Inflammatory macrophage (primary cell): ENCODE data around the gene TROAP.
"Not testable (repeated sequence)": the region's sequence is repeated elsewhere in the genome, so short reads cannot be mapped to it uniquely, and the experiment has no call there.

Experiments used
- DNase-seq, 2 donors: peaks; one replicate each; pipeline ENCODE4 v3.0.0-alpha.2; 2020 to 2022

Gene TROAP

DNA sequence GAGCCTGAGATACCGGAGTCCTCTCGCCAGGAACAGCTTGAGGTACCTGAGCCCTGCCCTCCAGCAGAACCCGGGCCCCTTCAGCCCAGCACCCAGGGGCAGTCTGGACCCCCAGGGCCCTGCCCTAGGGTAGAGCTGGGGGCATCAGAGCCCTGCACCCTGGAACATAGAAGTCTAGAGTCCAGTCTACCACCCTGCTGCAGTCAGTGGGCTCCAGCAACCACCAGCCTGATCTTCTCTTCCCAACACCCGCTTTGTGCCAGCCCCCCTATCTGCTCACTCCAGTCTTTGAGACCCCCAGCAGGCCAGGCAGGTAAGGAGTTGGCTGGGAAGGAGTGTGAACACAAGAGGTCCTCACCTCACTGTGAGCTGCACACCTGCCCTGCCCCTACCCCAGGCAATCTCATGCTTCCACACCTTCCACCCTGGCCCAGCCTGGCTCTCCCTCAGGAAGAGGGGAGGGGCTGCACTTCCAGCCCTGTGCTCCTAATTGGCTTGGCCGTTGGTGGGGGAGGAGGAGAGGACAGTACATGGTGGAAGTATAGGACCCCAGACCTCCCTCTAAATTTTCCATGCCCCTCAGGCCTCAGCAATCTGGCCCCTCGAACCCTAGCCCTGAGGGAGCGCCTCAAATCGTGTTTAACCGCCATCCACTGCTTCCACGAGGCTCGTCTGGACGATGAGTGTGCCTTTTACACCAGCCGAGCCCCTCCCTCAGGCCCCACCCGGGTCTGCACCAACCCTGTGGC lies 7.8 kb downstream of the TROAP start:
- no peak for DNase-seq

DNA sequence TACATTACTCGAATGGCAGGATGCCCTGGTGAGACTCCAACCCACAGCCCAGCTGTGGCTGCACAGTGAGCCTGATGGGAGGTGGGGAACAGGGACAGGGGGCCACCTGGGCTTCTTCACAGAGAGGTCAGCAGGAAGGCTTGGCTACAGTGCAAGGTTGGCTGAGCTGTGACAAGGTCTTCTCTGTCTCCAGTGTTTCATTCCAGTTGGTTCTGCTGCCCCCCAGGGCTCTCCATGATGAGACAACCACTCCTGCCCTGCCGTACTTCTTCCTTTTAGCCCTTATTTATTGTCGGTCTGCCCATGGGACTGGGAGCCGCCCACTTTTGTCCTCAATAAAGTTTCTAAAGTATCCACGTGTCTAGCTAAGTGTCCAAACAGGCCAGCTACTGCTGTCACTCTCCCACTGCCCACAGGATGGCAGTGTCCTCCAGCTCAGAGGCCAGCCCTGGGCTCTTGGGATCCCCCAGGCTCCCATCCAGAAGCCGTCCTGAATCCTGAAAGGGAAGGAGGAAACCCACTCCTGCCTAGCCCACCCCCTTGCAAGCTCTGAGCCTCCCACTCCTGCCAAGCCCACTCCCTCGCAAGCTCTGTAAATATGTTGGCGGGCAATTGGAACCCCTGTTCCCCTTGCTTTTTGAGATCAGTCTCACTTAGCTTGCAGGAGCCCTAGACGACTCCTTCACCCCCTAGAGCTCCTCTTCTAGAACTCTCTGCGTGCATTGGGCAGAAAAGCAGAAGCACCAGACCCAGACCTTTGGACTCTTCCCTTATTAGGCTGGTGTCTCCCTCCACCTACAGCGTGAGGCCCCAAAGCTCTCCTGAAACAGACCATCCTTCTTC lies 8.5 kb downstream of the TROAP start:
- peak; percentile 76 to 81 for DNase-seq

DNA sequence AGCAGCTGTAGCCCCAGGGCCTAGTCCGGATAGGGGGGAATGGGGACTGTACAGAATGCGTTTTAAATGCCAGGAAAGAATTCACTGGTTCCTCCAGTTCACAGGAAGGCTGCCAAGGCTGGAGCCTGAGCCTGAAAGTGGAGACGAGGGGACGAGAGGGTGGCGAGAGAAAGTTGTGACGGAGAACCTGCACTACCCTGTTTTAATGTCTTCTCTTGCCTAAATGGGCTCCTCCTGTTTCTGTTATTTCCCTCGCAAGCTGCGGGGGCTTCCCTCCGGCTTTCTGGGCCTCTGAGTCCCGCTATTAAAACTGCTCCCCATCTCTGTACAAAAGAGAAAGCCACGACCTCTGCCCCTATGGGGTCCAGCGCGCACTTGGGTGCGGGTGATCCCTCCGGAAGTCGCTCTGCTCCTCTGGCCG lies 9.4 kb downstream of the TROAP start:
- DNase-seq, result no peak

GRCh38 chr12:49332891-49333371 lies 9.9 kb downstream of the TROAP start:
- DNase-seq, result no peak

- DNase-seq, result not testable (repeated sequence)
Measured at GRCh38 chr12:49333778-49334177, 10.7 kb downstream of the TROAP start.

GRCh38 chr12:49334226-49334625 lies 11.2 kb downstream of the TROAP start:
- no peak for DNase-seq

- DNase-seq, result no peak
Measured at GRCh38 chr12:49334681-49335080, 11.6 kb downstream of the TROAP start.

- no peak for DNase-seq
Measured at GRCh38 chr12:49335118-49335954, 12.3 kb downstream of the TROAP start.

- DNase-seq, result no peak
Measured at GRCh38 chr12:49335955-49336644, 13.0 kb downstream of the TROAP start.

DNA sequence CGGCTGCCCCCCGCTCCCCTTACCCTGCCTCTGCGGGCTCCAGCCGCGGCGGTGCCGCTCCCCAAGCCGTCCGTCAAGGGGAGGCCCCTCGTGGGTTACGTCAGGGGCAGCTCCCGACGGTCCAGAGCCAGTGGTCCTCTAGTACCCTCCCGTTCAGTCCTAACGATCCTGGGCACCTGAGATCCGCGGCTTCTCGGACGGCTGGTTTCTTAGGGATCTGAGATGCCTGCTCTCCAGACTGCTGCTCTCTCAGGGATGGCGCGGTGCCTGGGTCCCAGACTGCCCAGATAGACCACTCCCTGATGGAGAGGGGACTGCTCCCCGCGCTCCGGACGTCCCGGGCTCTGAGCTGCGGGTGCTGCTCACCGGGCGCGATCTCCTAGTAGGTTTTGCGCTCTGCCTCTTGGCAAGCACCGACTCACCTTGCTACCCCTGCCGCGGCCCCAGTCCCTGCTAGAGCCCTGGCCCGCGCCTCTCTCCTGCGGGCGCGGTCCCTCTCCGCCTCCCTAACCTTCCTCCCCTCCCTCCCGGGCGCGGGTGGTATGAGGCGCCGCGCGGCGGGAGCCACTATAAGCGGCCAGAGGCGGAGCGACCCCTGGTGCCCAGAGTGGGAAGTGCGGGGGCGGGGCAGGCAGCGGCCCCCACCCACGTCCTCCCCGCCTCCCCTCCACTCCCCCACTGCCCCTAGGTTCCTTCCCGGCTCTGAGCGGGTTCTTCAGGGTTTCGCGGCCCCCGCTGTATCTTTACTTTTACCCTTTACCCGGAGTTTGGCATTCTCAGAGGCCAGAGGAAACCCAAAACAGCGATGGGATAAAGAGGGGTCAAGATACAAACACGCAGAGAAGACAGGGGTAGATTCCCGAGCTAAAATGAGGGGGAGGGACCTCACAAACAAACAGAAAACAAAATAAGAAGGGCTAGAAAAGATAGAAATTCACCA lies 13.9 kb downstream of the TROAP start, which contains the start of gene C1QL4:
Gene C1QL4 (minus strand): TSS at position 544 of the 940 bp plus-strand sequence. CDS start 711 bp downstream, outside the sequence.
- DNase-seq, result peak; percentile 64 to 68

GRCh38 chr12:49338830-49339463 lies 15.9 kb downstream of the TROAP start:
- DNase-seq, result no peak

DNA sequence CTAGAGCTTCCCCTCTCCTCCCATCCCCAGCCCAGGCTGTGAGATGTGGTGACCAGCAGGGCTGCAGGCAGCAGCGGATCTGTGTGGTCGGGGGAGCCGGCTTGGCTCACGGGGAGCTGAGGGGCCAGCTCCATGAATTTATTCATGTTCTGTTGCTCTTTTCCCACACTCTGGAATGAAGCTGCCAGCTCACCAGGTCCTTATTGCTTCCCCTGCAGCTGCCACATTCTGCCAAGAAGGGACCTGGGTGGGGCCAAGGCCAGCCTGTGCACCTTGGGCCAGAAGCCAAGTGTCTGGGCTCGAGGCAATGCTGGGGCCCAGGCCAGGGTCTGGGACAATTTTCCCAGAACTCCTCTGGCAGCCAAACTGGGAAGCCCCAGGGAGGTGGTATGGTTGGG lies 16.4 kb downstream of the TROAP start:
- no peak for DNase-seq

DNA sequence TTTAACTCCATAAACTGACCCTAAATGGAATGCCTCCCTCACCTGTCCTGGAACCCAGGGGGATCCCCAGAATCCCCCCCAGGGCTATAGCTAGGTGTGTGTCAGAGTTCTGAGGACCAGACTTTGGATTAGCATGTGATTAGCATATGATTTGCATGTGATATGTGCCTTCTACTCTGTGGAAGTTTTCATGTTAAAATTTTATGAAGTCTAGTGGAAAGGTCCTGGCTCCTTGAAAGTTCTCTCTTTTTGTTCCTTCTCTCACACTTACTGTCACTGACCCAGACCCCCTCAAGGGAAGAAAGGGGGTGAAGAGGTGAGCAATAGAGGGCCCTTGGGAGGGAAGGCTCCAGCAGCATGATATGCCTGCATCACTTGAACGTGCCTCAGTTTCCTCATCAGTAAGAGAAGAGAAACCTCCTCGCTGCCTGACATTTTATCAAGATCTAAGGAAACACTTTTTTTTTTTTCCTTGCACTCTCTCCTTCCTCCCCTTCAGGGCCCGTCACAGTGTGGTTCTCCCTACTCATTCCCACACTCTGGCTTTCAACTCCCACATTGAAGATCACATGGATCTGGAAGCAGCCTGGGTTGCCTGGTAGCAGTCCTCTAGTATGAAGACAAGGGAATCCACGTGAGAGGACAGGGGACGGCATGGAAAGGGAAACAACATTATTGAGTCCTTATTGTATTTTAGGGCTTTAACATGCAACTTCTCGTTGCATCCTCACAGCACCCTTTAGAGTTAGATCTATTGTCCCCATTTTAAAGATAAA lies 17.2 kb downstream of the TROAP start:
- DNase-seq, result no peak

DNA sequence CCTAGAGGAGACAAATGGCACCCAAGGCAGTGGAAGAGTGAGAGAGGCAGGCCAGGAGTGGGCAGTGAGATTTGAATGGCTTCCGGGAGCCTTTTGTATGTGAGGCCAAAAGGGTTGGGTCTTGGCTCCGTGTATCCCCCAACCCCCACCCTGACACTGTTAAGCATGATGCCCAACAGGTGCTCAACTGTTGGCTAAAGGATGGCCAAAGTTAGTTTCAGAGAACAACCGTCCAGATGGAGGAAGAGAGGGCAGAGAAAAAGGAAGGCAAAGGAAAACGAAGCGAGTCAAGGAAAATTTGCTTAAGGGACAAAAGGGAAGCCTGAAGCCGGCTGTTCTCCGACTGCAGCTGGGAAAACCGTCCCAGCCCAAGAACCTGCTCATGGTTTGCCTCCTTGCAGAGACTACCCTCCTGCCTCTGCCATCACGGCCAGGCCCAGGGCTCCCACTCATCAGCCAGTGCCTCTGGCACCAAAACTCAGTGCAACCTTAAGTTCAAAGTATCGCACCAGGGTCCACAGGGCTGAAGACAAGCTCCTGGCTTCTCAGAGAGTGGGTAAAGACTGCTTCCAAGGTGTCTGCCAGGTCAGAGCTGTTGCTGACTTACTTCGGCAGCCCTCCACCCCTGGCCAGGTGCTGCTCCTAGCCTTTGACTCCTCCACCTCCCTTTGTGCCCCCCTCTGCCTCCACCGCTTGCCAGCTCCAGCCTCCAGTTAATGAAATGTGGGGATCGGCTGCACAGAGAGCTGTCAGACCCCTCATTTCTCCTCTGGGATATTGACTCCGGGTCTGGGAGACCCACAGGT lies 18.1 kb downstream of the TROAP start:
- DNase-seq, result no peak

DNA sequence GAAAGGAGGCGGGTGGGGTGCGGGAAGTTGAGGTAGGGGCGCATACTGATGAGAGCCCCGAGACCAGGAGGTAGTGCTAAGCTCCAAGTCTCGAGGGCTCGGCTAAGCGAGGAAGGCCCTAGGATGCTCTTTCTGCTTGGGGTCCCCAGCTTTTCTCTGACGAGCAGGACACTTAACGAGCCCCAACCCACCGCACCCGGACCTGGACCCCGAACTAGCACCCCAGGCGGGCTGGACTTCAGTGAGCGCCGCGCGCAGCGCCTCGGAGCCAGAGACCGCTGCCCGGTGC lies 18.7 kb downstream of the TROAP start:
- DNase-seq, result no peak

DNA sequence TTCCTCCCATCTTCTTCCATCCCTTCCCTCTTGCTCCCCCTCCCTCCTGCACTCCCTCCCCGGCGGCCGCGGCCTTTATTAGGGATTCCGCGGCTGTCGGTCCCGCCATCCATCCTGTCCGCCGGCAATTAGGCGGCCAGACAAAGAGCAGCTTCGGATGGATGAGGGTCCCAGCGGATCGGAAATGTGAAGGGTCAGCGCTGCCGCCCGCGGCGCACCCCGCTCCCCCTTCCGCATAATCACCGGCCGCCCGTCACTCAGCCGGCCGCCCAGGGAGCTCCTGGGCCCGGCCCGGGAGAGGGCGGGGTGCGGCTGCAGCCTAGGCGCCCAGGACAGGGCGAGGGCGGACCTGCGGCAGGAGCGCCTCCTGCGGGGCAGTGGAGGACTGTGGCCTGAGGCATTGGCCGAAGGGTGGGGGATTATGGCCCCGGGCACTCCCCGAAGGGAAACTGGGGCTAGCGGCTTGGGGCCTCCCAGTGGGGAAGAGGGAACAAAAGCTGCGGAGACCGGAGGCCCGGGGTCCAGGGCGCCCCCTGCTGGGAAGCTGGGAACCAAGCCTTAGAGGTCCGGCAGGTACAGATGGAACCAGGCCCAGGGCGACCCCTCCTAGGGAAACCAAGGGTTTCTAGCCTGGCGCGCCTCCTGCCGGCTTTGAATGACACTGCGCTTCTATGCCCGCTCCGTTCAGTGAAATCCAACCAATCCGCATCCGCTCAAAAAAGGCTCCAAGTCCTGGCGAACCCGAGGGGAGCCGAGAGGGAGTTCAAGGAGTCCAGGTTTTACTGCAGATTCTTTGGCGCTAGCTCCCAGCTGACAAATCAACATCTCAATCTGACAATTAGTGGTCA lies 19.2 kb downstream of the TROAP start:
- DNase-seq, result peak; percentile 52 to 61

DNA sequence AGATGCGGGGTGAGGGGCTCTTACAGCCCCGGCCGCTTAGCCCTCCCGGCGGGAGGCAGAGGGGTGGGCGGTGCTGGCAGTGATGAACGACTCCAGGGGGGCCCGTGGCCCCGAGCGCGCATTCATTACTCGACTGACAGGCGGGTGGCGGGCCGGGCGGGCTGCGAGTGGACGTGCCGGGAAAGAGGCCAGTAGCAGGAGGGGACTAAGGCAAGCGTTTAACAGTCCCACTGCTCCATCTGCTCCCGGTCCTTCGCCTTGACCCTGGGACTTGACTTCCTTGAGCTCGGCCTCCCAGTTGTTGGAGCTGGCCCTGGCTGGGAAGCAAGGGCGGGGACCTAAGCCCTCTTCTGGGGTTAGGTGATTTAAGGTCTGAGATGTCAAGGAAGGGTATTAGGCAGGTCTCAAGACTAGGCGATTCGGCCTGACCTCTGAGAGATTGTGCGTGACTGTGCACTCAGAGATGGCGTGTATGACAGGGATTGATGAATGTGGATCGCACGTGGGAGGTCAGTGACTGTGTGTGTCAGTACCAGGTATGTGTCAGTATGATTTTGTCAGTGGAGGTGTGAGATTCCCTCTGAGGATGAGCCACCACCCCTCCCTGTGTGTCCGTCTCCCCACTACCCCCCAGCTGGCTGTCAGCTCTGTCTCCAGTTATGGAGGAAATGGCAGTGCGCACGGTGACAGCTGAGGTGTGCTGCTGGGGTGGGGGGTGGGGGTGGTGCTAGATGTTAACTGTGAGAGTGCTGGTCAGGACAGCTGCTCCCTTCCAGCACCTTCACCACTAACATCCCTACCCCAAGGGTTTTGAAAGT lies 20.1 kb downstream of the TROAP start:
- no peak for DNase-seq
